ENCODE data around the gene CXXC1.

- TF ChIP-seq POLR2A (IDR thresholded peaks at IDR 0.05; ENCODE audit: low read depth, low read length) (no peak), CTCF (IDR thresholded peaks at IDR 0.05; ENCODE audit: extremely low read depth in 1 of 2, insufficient read depth in 1 of 2, low read depth in 1 of 2, low read length in 2 of 2) (no peak), POLR2AphosphoS5 (IDR thresholded peaks at IDR 0.05; ENCODE audit: insufficient read depth, low read depth, low read length) (no peak), GATA2 (IDR thresholded peaks at IDR 0.05; ENCODE audit: insufficient read depth, insufficient read length, low read depth, low read length) (no peak), EZH2 (IDR thresholded peaks at IDR 0.05; ENCODE audit: borderline replicate concordance, low read depth, low read length, severe bottlenecking) (no peak), JUN (IDR thresholded peaks at IDR 0.05; ENCODE audit: borderline replicate concordance, insufficient read depth, insufficient read length, low read depth) (no peak), FOS (IDR thresholded peaks at IDR 0.05; ENCODE audit: borderline replicate concordance, insufficient read depth, low read length) (no peak)
- TF ChIP-seq, protein P1, sequence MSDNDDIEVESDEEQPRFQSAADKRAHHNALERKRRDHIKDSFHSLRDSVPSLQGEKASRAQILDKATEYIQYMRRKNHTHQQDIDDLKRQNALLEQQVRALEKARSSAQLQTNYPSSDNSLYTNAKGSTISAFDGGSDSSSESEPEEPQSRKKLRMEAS (IDR thresholded peaks at IDR 0.05; ENCODE audit: insufficient read depth, insufficient read length): no peak
These were observed 1.7 kb downstream of the CXXC1 start for GRCh38 chr18:50285631-50286321.

All from endothelial cell of umbilical vein (primary cell).